KOPT-K1 (cell line): ENCODE measurements around the gene DCBLD2.
"Not testable (repeated sequence)": the region's sequence is repeated elsewhere in the genome, so short reads cannot be mapped to it uniquely, and the experiment has no call there.

Experiments used
- H3K27ac ChIP-seq: fragments of 200-600 bp; sonication (generic); 2 replicates; pipeline ENCODE4 v1.5.1; 2016; ENCODE audit warnings: antibody characterized with exemption, mild to moderate bottlenecking, low read depth, low read length; ENCODE audit not compliant: poor library complexity, severe bottlenecking
- H3K36me3 ChIP-seq: fragments of 200-600 bp; sonication (generic); 2 replicates; pipeline ENCODE4 v1.5.1; 2017; ENCODE audit warnings: antibody characterized with exemption, mild to moderate bottlenecking, low read length, moderate library complexity; ENCODE audit not compliant: insufficient read depth
- H3K9me3 ChIP-seq: fragments of 200-600 bp; sonication (generic); 2 replicates; pipeline ENCODE4 v1.5.1; 2017; ENCODE audit warnings: antibody characterized with exemption, low read length, mild to moderate bottlenecking; ENCODE audit not compliant: insufficient read depth, poor library complexity, severe bottlenecking

The DCBLD2 gene

GRCh38 chr3:98875535-98875934 is 26.0 kb downstream of the DCBLD2 start:
- Histone ChIP-seq H3K36me3 (peaks cover 4% of the 10 kb centered on the region; the same call in 1 of the 2 replicates), H3K9me3 (peaks cover 10% of the 10 kb centered on the region), H3K27ac (no peak overlapping the region)

GRCh38 chr3:98874602-98875249 is 26.8 kb downstream of the DCBLD2 start:
- Histone ChIP-seq H3K9me3 (peaks cover 10% of the 10 kb centered on the region), H3K27ac (no peak overlapping the region), H3K36me3 (peaks cover 4% of the 10 kb centered on the region; the same call in 1 of the 2 replicates)

DNA sequence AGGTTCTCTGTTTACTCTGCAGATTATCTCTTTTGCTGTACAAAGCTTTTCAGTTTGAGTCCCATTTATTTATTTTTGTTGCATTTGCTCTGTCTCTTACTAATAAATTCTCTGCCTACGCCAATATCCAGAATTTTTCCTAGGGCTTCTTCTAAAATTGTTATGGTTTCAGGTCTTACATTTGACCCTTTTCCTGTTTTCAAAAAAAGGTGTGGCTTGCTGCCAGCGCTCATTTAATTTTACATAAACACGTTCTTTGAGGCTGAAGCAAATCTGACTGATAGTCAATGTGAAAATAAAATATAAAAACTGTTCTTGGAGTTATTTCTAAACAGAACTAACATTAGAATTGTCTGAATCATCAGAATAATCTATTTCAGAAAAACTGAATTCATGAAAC is 32.1 kb downstream of the DCBLD2 start:
- Histone ChIP-seq H3K9me3 (peaks cover 21% of the 10 kb centered on the region), H3K36me3 (peaks cover 4% of the 10 kb centered on the region; the same call in 1 of the 2 replicates), H3K27ac (no peak overlapping the region)

DNA sequence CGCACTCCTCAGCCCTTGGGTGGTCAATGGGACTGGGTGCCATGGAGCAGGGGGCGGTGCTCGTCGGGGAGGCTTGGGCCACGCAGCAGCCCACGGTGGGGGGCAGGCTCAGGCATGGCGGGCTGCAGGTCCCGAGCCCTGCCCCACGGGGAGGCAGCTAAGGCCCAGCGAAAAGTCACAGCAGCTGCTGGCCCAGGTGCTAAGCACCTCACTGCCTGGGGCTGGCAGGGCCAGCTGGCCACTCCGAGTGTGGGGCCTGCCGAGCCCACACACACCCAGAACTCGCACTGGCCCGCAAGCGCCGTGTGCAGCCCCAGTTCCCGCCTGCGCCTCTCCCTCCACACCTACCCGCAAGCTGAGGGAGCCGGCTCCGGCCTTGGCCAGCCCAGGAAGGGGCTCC is 43.5 kb downstream of the DCBLD2 start:
- not testable (repeated sequence) for H3K36me3 ChIP-seq, H3K27ac ChIP-seq

GRCh38 chr3:98857258-98857657 is 44.2 kb downstream of the DCBLD2 start:
- H3K27ac ChIP-seq, H3K36me3 ChIP-seq: not testable (repeated sequence)
- peaks cover 21% of the 10 kb centered on the region for H3K9me3 ChIP-seq

More for the DNA sequence above, 43.5 kb downstream of the DCBLD2 start:
- peaks cover 21% of the 10 kb centered on the region for H3K9me3 ChIP-seq

DNA sequence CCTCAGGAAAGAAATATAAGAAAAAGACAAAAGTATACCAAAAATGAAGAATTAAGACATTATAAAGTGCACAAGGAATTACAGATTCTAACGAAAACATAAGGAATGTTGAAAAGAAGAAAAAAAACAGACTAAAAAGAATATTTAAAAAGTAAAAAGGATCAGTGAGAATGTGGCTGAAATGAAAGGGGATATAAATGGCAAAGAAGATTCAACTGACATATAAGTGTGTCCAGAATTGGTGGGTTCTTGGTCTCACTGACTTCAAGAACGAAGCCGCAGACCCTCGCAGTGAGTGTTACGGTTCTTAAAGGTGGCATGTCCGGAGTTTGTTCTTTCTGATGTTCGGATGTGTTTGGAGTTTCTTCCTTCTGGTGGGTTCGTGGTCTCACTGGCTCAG is 44.8 kb downstream of the DCBLD2 start:
- Histone ChIP-seq H3K36me3 (no peaks in the 10 kb centered on the region), H3K9me3 (peaks cover 21% of the 10 kb centered on the region), H3K27ac (no peak overlapping the region)

DNA sequence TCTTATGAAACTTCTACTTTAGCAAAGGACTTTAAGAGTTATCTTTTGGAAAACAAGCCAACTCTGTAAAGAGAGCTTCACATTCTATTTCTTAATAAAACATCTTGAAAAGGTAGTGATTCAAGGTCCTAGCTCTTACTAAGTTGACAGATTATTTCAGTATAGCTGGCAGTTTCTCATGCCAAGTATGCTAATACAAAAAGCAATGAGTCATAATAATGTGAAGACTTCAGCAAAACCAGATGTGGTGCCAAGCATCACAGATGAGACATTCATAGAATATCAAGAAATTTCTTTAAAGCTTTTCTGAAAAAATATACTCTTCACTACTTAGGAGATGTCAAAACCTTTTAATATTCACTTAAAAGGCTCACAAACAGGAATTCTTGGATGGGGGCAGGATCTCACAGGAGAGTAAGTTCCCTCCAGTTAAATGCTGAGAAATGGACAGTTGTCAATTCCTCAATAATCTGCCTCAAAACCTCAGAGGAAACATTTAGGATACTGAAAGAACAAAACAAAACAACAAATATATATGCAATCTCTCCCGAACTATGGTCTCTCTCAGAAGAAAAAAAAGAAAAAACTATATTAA is 45.6 kb downstream of the DCBLD2 start:
- Histone ChIP-seq H3K9me3 (peaks cover 21% of the 10 kb centered on the region), H3K27ac (no peak overlapping the region), H3K36me3 (no peaks in the 10 kb centered on the region)

DNA sequence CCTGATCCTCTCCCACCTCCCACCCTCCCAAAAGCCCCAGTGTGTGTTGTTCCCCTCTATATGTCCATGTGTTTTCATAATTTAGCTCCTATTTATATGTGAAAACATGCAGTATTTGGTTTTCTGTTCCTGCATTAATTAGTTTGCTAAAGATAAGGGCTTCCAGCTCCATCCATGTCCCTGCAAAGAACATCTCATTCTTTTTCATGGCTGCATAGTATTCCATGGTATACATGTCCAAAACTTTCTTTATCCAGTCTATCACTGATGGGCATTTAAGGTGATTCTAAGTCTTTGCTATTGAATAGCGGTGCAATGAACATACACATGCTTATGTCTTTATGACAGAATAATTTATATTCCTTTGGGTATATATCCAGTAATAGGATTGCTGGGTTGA is 53.4 kb downstream of the DCBLD2 start:
- Histone ChIP-seq H3K9me3 (no peaks in the 10 kb centered on the region), H3K27ac (no peak overlapping the region), H3K36me3 (peaks cover 7% of the 10 kb centered on the region; the same call in 1 of the 2 replicates)

DNA sequence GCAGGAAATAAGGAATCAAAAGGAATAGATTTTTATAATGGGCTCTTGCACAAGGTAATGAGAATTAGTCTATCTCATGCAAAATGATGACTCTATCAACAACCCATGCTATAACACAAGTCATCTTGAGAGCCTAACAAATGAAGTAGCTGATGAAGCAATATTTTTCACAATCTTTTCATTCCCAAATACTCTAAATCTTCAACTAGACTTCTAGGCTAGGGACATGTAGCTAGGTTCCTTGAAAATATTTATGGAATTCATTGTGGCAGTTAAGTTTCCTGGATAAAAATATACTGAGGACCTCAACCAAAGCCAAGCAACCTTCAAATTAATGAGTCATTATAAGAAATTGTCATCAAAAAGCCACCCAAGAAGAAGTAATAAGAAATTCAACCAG is 55.4 kb downstream of the DCBLD2 start:
- Histone ChIP-seq H3K27ac (no peak overlapping the region), H3K36me3 (peaks cover 7% of the 10 kb centered on the region; the same call in 1 of the 2 replicates)

GRCh38 chr3:98843266-98843959 is 58.1 kb downstream of the DCBLD2 start:
- H3K9me3 ChIP-seq, result no peaks in the 10 kb centered on the region
- peaks cover 5% of the 10 kb centered on the region; the same call in 1 of the 2 replicates for H3K36me3 ChIP-seq
- no peak overlapping the region for H3K27ac ChIP-seq

More for the DNA sequence above, 55.4 kb downstream of the DCBLD2 start:
- H3K9me3 ChIP-seq, result no peaks in the 10 kb centered on the region

GRCh38 chr3:98839846-98840245 is 61.6 kb downstream of the DCBLD2 start:
- Histone ChIP-seq H3K36me3 (no peaks in the 10 kb centered on the region), H3K9me3 (no peaks in the 10 kb centered on the region), H3K27ac (no peak overlapping the region)

DNA sequence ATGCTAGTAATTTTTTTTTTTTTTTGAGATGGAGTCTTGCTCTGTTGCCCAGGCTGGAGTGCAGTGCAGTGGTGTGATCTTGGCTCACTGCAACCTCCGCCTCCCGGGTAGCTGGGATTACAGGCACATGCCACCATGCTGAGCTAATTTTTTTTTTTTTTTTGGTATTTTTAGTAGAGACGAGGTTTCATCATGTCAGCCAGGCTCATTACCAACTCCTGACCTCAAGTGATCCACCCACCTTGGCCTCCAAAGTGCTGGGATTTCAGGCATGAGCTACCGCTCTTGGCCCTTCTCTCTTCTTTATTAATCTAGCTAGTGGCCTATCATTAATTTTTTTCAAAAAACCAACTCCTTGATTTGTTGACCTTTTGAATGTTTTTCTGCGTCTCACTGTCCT is 70.4 kb downstream of the DCBLD2 start:
- H3K36me3 ChIP-seq, H3K9me3 ChIP-seq, H3K27ac ChIP-seq: not testable (repeated sequence)

- H3K9me3 ChIP-seq, result no peaks in the 10 kb centered on the region
- no peak overlapping the region for H3K27ac ChIP-seq
- H3K36me3 ChIP-seq, result no peaks in the 10 kb centered on the region
Observed at GRCh38 chr3:98829246-98829832, 72.2 kb downstream of the DCBLD2 start.

- H3K9me3 ChIP-seq, result no peaks in the 10 kb centered on the region
- no peak overlapping the region for H3K27ac ChIP-seq
- no peaks in the 10 kb centered on the region for H3K36me3 ChIP-seq
Observed at GRCh38 chr3:98827221-98827920, 74.1 kb downstream of the DCBLD2 start.

DNA sequence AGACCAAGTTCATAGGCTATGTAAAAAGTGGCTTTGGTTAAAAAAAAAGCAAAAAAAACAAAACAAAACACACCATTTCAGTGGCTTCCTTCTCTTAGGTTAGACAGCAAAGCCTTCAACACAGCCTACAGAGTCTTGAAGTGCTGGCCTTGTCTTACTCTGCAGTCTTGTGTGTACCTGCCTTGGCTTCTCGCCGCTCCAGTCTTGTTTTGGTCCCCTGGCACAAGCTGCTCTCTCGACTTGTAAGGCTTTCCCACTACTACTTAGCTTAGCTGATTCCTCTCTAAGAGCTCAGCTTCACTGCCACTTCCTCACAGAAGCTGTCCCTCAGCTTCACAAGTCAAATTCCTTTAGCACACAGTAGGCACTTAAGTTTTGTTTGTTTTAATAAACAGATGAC is 75.4 kb downstream of the DCBLD2 start:
- Histone ChIP-seq H3K36me3 (no peaks in the 10 kb centered on the region), H3K27ac (no peak overlapping the region), H3K9me3 (no peaks in the 10 kb centered on the region)
